Lung (tissue), 12 donors: Measurements from ENCODE around the gene MAN1B1. TPM values are rescaled to one million over a fixed set of nuclear protein-coding genes. Genes with fewer than 3 reads are reported as not detected.

Source experiments
- ATAC-seq: fragments of 200-7000 bp; cut with Tn5 transposase; one replicate; pipeline ENCODE4 v1.9.1; 2020; ENCODE audit warnings: moderate number of reproducible peaks; ENCODE audit not compliant: insufficient read depth, low FRiP score
- DNase-seq, 3 donors: peaks; one replicate each; pipeline ENCODE4 v3.0.0-alpha.2; 2013 to 2017
- H3K27ac ChIP-seq, 2 donors: one replicate each; pipeline ENCODE4 v1.5.1; 2013; ENCODE audit warnings: mild to moderate bottlenecking in 2 of 2, moderate library complexity in 2 of 2, control low read depth in 1 of 2, inconsistent platforms in 1 of 2, low read depth in 1 of 2, low read length in 1 of 2
- H3K27me3 ChIP-seq, 3 donors: one replicate each; pipeline ENCODE4 v1.5.1; 2013; ENCODE audit warnings: low read length in 2 of 3; ENCODE audit not compliant: control insufficient read depth in 3 of 3, insufficient read depth in 3 of 3
- H3K36me3 ChIP-seq, 4 donors: one replicate each; pipeline ENCODE4 v1.5.1; 2013; ENCODE audit warnings: low read length in 4 of 4, mild to moderate bottlenecking in 1 of 4, moderate library complexity in 1 of 4; ENCODE audit not compliant: control insufficient read depth in 4 of 4, insufficient read depth in 4 of 4
- H3K4me1 ChIP-seq, 5 donors: one replicate each; pipeline ENCODE4 v1.5.1; 2013; ENCODE audit warnings: low read length in 5 of 5, mild to moderate bottlenecking in 2 of 5, moderate library complexity in 1 of 5; ENCODE audit not compliant: control insufficient read depth in 5 of 5, insufficient read depth in 5 of 5
- H3K4me3 ChIP-seq: one replicate; pipeline ENCODE4 v1.5.1; 2013; ENCODE audit warnings: mild to moderate bottlenecking, control low read depth, moderate library complexity
- H3K9ac ChIP-seq, 2 donors: one replicate each; pipeline ENCODE4 v1.5.1; 2013; ENCODE audit warnings: low read length in 2 of 2, control low read depth in 1 of 2; ENCODE audit not compliant: insufficient read depth in 1 of 2
- H3K9me3 ChIP-seq, 4 donors: one replicate each; pipeline ENCODE4 v1.5.1; 2013; ENCODE audit warnings: low read length in 3 of 4, mild to moderate bottlenecking in 1 of 4, moderate library complexity in 1 of 4; ENCODE audit not compliant: control insufficient read depth in 4 of 4, insufficient read depth in 3 of 4
- CTCF ChIP-seq: IDR thresholded peaks from 2 replicates; pipeline ENCODE4 v1.5.1; 2012; ENCODE audit warnings: mild to moderate bottlenecking; ENCODE audit errors: control extremely low read depth, extremely low read depth
- WGBS, 2 donors: extraction: QIAGEN DNeasy Blood & Tissue Kit; methylation state at CpG; one replicate each; pipeline ENCODE4 v1.1.7; 2013; 5-methylcytosine and 5-hydroxymethylcytosine counted together
- polyA plus RNA-seq, 2 donors: library from polyadenylated mRNA; stranded (reverse); fragments of 200-250 nt; gene quantifications; one replicate each; pipeline ENCODE4 v1.2.1, GENCODE V29; 2013
- total RNA-seq, 2 donors: library from RNA; depleted of rRNA in 1 of 2; stranded (reverse); fragments of >200 nt in 1 of 2; gene quantifications; one replicate each; pipeline ENCODE4 v1.2.1, GENCODE V29; 2014 to 2021
- donor health status: control.
- donor health status: control.
- donor health status: Bipolar disorder and iron deficiency.
- donor health status: healthy.
- donor health status: DM: yes; HTN: yes; CAD: no.

The MAN1B1 gene
- total and polyA plus RNA-seq, 4 donors = 40.3 to 70.9 (median 56.8) TPM

- Histone ChIP-seq H3K4me1 (peaks cover 0 to 11% (median 0%) of the 10 kb centered on the region in 5 donors), H3K27ac (no peak overlapping the region), H3K9me3 (no peaks in the 10 kb centered on the region), H3K27me3 (peaks cover 0 to 10% (median 8%) of the 10 kb centered on the region in 3 donors), H3K4me3 (no peak overlapping the region), H3K9ac (no peak overlapping the region), H3K36me3 (peaks cover 0 to 57% (median 4%) of the 10 kb centered on the region in 4 donors)
- no peak for TF ChIP-seq CTCF
- DNase-seq (no peak), ATAC-seq (no peak)
- 90 to 93% methylated on average over 34 to 35 of the region's 35 CpGs for WGBS, 2 donors
Observed at GRCh38 chr9:137111788-137112563, 25.2 kb downstream of the MAN1B1 start.

GRCh38 chr9:137112564-137113384 is 26.0 kb downstream of the MAN1B1 start:
- peaks cover 0 to 50% (median under 1%) of the 10 kb centered on the region in 4 donors for H3K36me3 ChIP-seq
- TF ChIP-seq CTCF = no peak
- no peak overlapping the region for H3K27ac ChIP-seq
- H3K4me3 ChIP-seq = no peak overlapping the region
- no peak for ATAC-seq
- DNase-seq = no peak
- H3K4me1 ChIP-seq = peaks cover 0 to 11% (median 0%) of the 10 kb centered on the region in 5 donors
- 97% methylated on average over 41 to 42 of the region's 42 CpGs for WGBS, 2 donors
- peaks cover 0 to 10% (median 10%) of the 10 kb centered on the region in 3 donors for H3K27me3 ChIP-seq
- no peak overlapping the region for H3K9ac ChIP-seq
- no peaks in the 10 kb centered on the region for H3K9me3 ChIP-seq

- Histone ChIP-seq H3K9me3 (no peaks in the 10 kb centered on the region), H3K9ac (no peak overlapping the region), H3K4me1 (peaks cover 0 to 11% (median 0%) of the 10 kb centered on the region in 5 donors), H3K36me3 (peaks cover 0 to 42% (median 0%) of the 10 kb centered on the region in 4 donors), H3K27ac (no peak overlapping the region), H3K27me3 (peaks cover 0 to 11% (median 10%) of the 10 kb centered on the region in 3 donors), H3K4me3 (peak overlapping the region; percentile 28)
- 28 to 49% methylated on average over 36 to 66 of the region's 66 CpGs for WGBS, 2 donors
- no peak for DNase-seq
- no peak for TF ChIP-seq CTCF
- ATAC-seq = no peak
Observed at GRCh38 chr9:137113385-137114159, 26.8 kb downstream of the MAN1B1 start.
